NCI-H1417 (cell line): Measurements from ENCODE around the gene SUV39H2.
"Not testable (repeated sequence)": the region's sequence is repeated elsewhere in the genome, so short reads cannot be mapped to it uniquely, and the experiment has no call there.

ENCODE experiments used
- DNase-seq, 3 experiments: peaks; one replicate each; lab custom pipeline; 2025; lab: John Stamatoyannopoulos, UW

SUV39H2 gene

GRCh38 chr10:14936584-14936983, 57.9 kb downstream of the SUV39H2 start:
- DNase-seq: no peak

- DNase-seq: not testable (repeated sequence)
These were observed 60.3 kb downstream of the SUV39H2 start for GRCh38 chr10:14938971-14939370.

DNA sequence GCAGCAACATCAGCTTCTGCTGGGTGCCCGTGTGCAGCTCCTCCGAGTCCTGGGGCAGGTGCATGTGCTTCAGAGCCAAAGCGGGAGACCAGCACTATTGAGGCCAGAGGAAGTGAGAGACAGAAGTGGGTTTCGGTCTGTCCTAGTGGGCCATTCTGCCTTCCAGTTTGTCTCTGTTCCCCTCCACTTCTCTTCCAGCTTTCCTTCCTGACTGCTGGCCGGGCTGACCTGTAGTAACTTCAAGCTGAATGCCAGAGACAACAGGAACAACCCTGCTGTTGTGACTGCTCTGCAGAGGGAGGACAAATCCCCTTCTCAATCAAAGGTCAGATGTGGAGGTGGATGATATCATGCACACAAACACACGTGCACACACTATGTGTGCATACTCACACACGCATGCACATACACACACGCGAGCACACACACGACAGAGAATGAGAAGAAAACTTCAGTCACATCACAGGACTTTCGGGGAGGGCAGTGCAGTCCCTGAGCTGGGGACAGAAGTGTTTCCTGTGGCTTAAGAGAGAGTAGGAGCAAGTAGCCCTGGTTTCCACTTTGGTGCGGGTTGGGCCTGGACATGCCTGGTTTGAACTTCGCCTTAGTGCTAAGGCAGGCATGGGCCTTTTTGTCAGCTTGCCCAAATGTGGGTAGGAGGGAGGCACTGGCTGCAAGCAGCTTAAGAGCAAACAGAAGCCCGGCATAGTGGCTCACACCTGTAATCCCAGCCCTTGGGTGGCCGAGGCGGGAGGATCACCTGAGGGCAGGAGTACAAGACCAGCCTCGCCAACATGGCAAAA, 63.7 kb downstream of the SUV39H2 start:
- DNase-seq: not testable (repeated sequence)

DNA sequence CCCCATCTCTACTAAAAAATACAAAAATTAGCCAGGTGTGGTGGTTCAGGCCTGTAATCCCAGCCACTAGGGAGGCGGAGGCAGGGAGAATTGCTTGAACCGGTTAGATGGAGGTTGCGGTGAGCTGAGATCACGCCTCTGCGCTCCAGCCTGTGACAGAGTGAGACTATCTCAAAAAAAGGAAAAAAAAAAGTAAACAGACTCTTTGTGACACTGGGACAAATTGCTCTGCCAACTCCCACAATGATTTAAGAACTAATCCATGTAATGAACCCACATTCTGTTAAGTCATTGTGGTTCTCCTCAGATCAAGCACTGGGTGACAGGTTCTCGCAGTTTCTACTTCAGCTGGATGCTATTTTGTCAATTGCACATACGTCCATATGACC, 64.3 kb downstream of the SUV39H2 start:
- DNase-seq: not testable (repeated sequence)

- no peak for DNase-seq
These were observed 66.4 kb downstream of the SUV39H2 start for GRCh38 chr10:14945108-14945507.

DNA sequence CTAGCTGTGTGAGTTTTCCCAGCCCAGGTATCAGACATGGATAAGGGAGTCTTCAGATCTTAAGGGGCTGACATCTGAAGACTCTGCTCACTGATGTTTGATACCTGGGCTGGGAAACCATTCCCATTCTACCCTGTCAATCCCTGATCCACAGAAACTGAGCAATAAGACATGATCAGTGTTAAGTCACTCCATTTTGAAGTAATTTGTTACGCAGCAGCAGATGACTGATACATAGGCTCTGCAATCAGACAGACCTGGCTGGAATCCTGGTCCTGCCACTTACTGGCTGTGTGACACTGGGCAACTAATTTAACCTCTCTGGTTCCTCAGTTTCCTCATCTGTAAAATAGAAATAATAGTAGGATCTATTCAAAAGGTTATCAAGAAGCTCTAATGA, 68.6 kb downstream of the SUV39H2 start:
- DNase-seq: no peak

DNA sequence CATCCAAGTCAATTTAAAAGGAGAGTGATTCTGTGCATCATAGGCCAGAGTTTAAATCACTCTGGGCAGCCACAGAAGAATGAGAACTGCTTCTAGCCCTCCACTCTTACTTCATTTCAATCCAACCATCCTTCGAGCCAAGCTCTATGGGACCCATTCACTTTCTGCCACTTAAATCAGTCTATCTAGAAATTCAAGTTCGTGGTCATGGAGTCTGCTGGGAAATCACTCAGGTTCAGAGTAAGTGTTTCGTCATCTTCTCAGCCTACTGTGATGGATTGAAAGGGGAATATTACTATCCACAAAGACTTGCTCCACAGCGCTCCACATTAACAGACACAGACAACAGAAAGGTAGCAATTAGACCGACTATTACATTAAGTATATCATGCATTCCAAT, 70.6 kb downstream of the SUV39H2 start:
- DNase-seq: no peak

DNA sequence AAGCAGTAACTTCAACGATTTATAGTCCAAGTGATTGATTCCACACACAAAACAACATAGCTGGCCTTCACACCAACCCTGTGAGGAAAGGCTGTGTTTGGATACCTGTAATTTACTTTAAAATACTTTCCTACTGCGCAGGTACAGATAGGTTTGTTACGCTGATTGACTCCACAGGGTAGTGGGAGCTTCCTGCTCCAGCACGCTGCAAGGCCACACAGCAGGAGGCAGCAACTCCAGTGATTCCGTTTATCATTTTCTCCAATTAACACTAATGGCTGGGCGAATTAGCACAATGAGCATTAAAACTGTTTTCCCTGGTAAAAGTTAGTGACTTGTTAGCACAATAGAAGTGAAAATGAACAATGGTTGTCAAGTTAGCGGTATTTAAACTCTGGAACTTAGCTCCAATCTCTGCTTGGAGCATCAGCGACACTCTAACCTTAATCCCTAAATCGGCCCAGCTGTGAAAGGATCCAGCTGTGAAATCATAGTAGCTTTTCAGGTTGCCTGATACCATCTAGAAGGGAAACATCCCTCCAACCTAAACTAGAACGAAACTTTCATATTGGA, 74.3 kb downstream of the SUV39H2 start:
- DNase-seq: peak in 2 of 3 experiments; percentile 32

DNA sequence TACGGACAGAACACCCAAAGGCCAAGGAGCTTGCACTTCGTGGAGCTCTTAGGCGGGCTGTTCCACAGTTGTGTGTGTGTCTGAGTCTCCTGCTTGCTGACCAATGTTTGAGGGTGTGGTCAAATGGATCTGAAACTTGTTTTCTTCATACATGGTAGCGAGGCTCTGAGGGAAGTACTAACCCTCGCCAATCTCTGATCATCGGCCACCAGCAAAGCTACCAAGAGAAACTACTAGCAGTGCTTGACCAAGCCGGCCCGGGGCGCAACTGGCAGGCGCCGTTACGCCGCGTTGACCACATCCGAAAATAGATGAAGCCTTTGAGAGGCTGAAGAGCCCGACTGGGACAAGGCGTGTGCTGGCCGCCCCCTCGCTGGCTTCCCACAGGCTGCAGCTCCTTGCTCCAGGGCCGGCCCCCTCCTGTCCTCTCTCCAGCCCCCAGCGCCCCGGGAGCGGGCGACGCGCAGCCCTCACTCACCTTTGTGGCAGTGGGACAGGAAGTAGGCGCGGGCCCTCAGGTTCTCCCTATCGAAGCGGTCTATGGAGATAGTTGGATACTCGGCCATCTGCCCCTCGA, 74.8 kb downstream of the SUV39H2 start:
- DNase-seq: peak in 2 of 3 experiments; percentile 37 to 77
